ENCODE data around the gene NOS1AP. TPM values are rescaled to one million over a fixed set of nuclear protein-coding genes. Genes with fewer than 3 reads are reported as not detected.

The NOS1AP gene
- polyA plus RNA-seq, 1 of the 3 experiments (the other 2 are of a cell fraction): 0.03 TPM

DNA sequence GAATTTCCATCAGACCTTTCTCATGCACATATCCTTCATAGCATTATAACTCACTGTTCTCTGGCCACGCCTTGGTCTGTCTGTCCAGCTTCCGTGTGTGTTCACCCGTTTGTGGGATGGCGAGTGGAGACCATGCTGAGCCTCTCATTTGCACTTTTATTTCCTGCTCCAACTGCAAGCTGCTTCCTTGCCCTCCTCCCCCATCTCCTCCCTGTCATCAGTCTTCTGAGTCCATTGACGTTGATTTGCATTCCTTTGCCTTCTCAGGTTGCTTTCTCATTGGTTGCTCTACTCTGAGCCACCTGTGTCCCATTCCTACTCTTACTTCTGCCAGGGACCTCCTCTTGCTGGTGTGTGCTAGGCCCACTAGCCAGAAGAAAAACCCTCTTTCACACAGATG, 146.4 kb downstream of the NOS1AP start:
- no peaks in the 10 kb centered on the region for H3K79me2 ChIP-seq (ENCODE audit: insufficient read depth)
- no peak overlapping the region for H3K4me3 ChIP-seq (ENCODE audit: low read depth in 2 of 2, low read length in 1 of 2)
- POLR2A ChIA-PET: no interaction called here
- no peaks in the 10 kb centered on the region for H4K20me1 ChIP-seq (ENCODE audit: insufficient read depth)
- H3K4me2 ChIP-seq: no peak overlapping the region
- no peaks in the 10 kb centered on the region for H3K9me2 ChIP-seq
- H3K36me3 ChIP-seq (replicated peaks in 1 of 2; ENCODE audit: control insufficient read depth in 1 of 2, insufficient read depth in 2 of 2, low read length in 1 of 2): no peaks in the 10 kb centered on the region
- CTCF ChIA-PET: no interaction called here
- TF ChIP-seq MAX (IDR thresholded peaks at IDR 0.05; ENCODE audit: low read depth) (no peak), USF2 (IDR thresholded peaks at IDR 0.05; ENCODE audit: borderline replicate concordance, low read depth, low read length) (no peak), NFIC (IDR thresholded peaks at IDR 0.05; ENCODE audit: borderline replicate concordance) (no peak), TCF12 (IDR thresholded peaks at IDR 0.05) (no peak), CHD2 (IDR thresholded peaks at IDR 0.05; ENCODE audit: low read length, partially characterized antibody) (no peak), SMC3 (IDR thresholded peaks at IDR 0.05; ENCODE audit: low read depth, low read length) (no peak), GABPA (IDR thresholded peaks at IDR 0.05; ENCODE audit: low read depth) (no peak), RCOR1 (IDR thresholded peaks at IDR 0.05; ENCODE audit: low read length) (no peak), MEF2A (IDR thresholded peaks at IDR 0.05; ENCODE audit: borderline replicate concordance, low read depth) (no peak), SIN3A (IDR thresholded peaks at IDR 0.05; ENCODE audit: borderline replicate concordance, low read depth, low read length) (no peak), EZH2phosphoT487 (IDR thresholded peaks at IDR 0.05; ENCODE audit: borderline replicate concordance, low read depth) (no peak)
- no peak overlapping the region for H3K9ac ChIP-seq
- H2AFZ ChIP-seq (ENCODE audit: low read depth): no peak overlapping the region
- H3K9me3 ChIP-seq: no peaks in the 10 kb centered on the region
- WGBS (ENCODE audit: low lambda C conversion rate): 54% methylated on average over 5 of the region's 5 CpGs
- H3K27me3 ChIP-seq (ENCODE audit: insufficient read depth): no peaks in the 10 kb centered on the region; the same call in 1 of the 2 replicates
- no peak for DNase-seq
- H3K27ac ChIP-seq (ENCODE audit: low read depth in 2 of 2, low read length in 1 of 2): no peak overlapping the region
- H3F3A ChIP-seq (replicated peaks; ENCODE audit: insufficient read depth): no peaks in the 10 kb centered on the region
- no peaks in the 10 kb centered on the region; a peak in 2 of 4 replicates for H3K4me1 ChIP-seq (ENCODE audit: control insufficient read depth in 1 of 2, insufficient read depth in 2 of 2, low read depth in 1 of 2, low read length in 1 of 2)

- Histone ChIP-seq H3K4me3 (ENCODE audit: low read depth in 2 of 2, low read length in 1 of 2) (no peak overlapping the region), H4K20me1 (ENCODE audit: insufficient read depth) (no peaks in the 10 kb centered on the region), H3F3A (replicated peaks; ENCODE audit: insufficient read depth) (no peaks in the 10 kb centered on the region), H3K79me2 (ENCODE audit: insufficient read depth) (no peaks in the 10 kb centered on the region), H3K36me3 (replicated peaks in 1 of 2; ENCODE audit: control insufficient read depth in 1 of 2, insufficient read depth in 2 of 2, low read length in 1 of 2) (no peaks in the 10 kb centered on the region), H3K27ac (ENCODE audit: low read depth in 2 of 2, low read length in 1 of 2) (no peak overlapping the region), H3K9ac (no peak overlapping the region), H3K4me2 (no peak overlapping the region), H3K9me3 (no peaks in the 10 kb centered on the region), H3K27me3 (ENCODE audit: insufficient read depth) (no peaks in the 10 kb centered on the region; the same call in 1 of the 2 replicates), H3K4me1 (ENCODE audit: control insufficient read depth in 1 of 2, insufficient read depth in 2 of 2, low read depth in 1 of 2, low read length in 1 of 2) (no peaks in the 10 kb centered on the region; a peak in 2 of 4 replicates), H3K9me2 (no peaks in the 10 kb centered on the region), H2AFZ (ENCODE audit: low read depth) (no peak overlapping the region)
- 87% methylated on average over 1 of the region's 1 CpG for WGBS (ENCODE audit: low lambda C conversion rate)
- ChIA-PET POLR2A (no interaction called here), CTCF (interaction anchor here (0.6 kb wide), 1 partner anchor 61 kb away, joined by 3 read pairs; no protein-coding TSS in a partner anchor)
- no peak for DNase-seq
- TF ChIP-seq, protein P1, sequence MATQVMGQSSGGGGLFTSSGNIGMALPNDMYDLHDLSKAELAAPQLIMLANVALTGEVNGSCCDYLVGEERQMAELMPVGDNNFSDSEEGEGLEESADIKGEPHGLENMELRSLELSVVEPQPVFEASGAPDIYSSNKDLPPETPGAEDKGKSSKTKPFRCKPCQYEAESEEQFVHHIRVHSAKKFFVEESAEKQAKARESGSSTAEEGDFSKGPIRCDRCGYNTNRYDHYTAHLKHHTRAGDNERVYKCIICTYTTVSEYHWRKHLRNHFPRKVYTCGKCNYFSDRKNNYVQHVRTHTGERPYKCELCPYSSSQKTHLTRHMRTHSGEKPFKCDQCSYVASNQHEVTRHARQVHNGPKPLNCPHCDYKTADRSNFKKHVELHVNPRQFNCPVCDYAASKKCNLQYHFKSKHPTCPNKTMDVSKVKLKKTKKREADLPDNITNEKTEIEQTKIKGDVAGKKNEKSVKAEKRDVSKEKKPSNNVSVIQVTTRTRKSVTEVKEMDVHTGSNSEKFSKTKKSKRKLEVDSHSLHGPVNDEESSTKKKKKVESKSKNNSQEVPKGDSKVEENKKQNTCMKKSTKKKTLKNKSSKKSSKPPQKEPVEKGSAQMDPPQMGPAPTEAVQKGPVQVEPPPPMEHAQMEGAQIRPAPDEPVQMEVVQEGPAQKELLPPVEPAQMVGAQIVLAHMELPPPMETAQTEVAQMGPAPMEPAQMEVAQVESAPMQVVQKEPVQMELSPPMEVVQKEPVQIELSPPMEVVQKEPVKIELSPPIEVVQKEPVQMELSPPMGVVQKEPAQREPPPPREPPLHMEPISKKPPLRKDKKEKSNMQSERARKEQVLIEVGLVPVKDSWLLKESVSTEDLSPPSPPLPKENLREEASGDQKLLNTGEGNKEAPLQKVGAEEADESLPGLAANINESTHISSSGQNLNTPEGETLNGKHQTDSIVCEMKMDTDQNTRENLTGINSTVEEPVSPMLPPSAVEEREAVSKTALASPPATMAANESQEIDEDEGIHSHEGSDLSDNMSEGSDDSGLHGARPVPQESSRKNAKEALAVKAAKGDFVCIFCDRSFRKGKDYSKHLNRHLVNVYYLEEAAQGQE (IDR thresholded peaks at IDR 0.05; ENCODE audit: low read depth, low read length): no peak
- TF ChIP-seq POLR2AphosphoS5 (IDR thresholded peaks at IDR 0.05; ENCODE audit: low read depth, low read length) (no peak), CHD2 (IDR thresholded peaks at IDR 0.05; ENCODE audit: low read length, partially characterized antibody) (no peak), NRF1 (IDR thresholded peaks at IDR 0.05; ENCODE audit: low read depth, low read length) (no peak), USF2 (IDR thresholded peaks at IDR 0.05; ENCODE audit: borderline replicate concordance, low read depth, low read length) (no peak), JUND (IDR thresholded peaks at IDR 0.05) (no peak), RAD21 (IDR thresholded peaks at IDR 0.05; ENCODE audit: low read length) (no peak), RFX5 (IDR thresholded peaks at IDR 0.05; ENCODE audit: low read length) (no peak), RCOR1 (IDR thresholded peaks at IDR 0.05; ENCODE audit: low read length) (no peak), TCF12 (IDR thresholded peaks at IDR 0.05) (no peak), GATA2 (CRISPR knock-in tag; IDR thresholded peaks at IDR 0.05) (no peak), EZH2phosphoT487 (IDR thresholded peaks at IDR 0.05; ENCODE audit: borderline replicate concordance, low read depth) (no peak), SIN3A (IDR thresholded peaks at IDR 0.05; ENCODE audit: borderline replicate concordance, low read depth, low read length) (no peak), YY1 (IDR thresholded peaks at IDR 0.05; ENCODE audit: low read depth) (no peak), RXRA (IDR thresholded peaks at IDR 0.05; ENCODE audit: borderline replicate concordance, low read depth) (no peak), MXI1 (IDR thresholded peaks at IDR 0.05; ENCODE audit: low read depth, low read length) (no peak)
- TF ChIP-seq, protein P2, sequence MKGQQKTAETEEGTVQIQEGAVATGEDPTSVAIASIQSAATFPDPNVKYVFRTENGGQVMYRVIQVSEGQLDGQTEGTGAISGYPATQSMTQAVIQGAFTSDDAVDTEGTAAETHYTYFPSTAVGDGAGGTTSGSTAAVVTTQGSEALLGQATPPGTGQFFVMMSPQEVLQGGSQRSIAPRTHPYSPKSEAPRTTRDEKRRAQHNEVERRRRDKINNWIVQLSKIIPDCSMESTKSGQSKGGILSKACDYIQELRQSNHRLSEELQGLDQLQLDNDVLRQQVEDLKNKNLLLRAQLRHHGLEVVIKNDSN (IDR thresholded peaks at IDR 0.05; ENCODE audit: borderline replicate concordance, low read depth): no peak
Measured at GRCh38 chr1:162216604-162217003, 147.1 kb downstream of the NOS1AP start.

All from SK-N-SH (cell line).